ENCODE data around the gene VPS26C.
"Not testable (repeated sequence)": the region's sequence is repeated elsewhere in the genome, so short reads cannot be mapped to it uniquely, and the experiment has no call there.

Gene VPS26C

DNA sequence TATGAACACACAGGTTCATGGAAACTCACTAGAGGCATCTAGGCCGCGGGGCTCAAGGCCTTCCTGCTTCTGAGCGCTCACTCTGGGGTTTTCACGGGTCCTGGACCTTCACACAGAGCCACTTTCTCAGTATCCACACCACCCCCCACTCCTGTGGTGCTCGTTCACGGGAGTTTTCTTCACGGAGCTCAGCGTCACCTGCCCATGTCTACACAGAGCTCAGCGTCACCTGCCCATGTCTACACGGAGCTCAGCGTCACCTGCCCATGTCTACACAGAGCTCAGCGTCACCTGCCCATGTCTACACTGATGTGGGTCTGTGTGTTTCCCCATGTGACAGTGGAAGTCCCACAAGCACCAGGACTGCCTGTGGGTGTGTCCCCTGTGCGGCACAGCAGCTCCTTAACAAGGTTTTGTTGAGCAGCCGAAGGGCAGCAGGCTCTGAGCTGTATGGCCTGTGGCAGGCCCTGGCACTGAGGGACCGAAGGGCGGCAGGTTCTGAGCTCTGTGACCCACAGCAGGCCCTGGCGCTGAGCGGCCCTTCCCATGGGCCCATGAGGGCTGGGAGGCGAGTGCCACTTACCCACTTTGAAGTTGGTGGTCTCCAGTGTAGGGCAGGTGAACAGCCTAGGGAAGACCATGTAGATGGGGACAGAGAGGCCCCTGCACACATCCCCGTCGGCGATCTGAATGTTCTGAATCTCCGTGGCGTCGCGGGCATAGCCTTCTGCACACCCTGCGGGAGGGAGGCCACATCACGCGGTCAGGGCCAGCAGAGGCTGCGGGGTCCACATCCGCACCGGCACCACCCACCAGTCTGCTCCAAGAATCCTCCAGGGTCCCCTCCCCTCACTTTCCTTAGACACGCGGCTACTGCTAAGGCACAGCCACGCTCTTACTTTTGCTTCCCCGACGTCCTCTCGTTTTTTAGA lies 39.8 kb downstream of the VPS26C start:
- DNase-seq = no peak

DNA sequence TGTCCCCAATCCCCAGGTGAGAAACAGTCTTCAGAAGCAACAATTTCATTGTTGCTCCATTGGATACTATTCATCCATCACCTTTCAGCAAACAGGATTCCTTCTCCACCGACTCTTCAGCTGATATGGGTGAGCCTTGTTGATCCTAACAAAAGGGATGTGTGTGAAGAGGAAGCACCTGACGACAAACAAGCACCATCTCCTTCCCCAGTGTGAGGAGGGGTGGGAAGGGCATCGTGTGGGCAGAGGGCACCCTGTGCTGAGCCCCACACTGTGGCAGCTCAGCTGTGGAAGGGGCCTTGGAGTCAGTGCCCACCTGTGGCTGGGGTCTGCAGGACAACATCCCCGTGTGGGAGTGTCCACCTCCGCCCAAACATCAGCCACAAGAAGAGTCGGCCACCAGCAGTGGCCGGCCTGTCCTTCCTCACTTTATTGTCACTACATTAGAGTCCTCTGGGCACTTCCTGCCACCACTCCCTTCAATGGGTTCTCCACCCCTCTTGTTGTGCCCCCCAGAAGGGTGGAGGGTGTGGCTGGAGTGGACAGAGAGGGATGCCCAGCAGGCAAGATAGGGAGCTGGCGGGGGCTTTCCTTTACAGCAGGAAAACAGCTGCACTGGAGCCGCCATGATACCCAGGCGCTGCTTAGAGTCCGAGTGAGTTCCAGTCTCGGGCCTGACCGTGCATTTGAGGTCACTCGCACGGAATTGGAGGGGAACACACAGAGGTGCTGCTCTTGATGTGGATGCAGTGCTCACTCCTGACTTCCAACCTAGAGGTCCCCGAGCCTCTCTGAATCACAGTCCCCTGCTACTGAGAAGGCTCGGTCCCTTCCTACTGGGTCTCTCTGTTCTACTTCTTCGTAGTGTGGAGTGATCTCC lies 40.9 kb downstream of the VPS26C start:
- DNase-seq = no peak

DNA sequence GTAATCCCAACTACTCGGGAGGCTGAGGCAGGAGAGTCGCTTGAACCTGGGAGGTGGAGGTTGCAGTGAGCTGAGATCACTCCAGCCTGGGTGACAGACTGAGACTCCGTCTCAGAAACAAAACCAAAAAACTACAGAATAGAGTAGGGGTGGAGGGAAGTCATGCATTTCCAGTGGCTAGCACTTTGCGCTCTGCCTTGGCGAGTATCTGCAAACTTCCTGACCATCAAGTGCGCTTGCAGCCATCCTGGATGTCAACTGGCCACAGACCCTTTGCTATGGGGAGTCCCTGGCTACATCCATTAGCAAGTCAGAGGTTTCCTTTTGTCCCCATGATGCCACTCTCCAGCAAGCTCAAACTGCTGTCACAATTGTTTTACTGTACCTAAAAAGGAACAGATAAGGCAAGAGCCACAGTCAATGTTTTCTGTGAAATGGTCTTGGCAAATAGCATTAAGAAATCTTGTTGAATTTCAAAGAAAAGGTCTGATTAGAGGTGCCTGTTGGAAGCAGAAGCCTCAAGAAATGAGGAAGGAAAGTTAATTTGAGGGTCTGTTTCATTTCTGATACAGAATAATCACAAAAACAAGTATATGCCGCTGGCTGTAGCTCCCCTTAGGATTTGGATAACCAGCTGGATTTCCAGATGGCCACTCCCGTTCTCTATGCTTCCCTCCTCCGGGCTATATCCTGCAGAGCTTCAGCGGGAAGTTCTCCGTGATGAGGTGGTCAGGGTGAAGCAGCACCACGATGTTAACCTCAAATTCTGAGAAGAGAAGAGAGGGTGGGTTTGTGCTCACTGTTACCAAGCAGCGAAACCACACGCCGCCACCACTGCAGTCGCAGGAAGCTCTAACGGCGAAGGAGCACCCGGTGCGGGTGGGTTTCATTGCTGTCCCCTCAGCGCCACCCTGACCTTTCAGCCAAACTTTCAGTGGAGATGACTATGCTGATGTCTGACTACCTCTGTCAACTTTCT lies 42.0 kb downstream of the VPS26C start:
- peak in 1 of 4 experiments; percentile 19 for DNase-seq

DNA sequence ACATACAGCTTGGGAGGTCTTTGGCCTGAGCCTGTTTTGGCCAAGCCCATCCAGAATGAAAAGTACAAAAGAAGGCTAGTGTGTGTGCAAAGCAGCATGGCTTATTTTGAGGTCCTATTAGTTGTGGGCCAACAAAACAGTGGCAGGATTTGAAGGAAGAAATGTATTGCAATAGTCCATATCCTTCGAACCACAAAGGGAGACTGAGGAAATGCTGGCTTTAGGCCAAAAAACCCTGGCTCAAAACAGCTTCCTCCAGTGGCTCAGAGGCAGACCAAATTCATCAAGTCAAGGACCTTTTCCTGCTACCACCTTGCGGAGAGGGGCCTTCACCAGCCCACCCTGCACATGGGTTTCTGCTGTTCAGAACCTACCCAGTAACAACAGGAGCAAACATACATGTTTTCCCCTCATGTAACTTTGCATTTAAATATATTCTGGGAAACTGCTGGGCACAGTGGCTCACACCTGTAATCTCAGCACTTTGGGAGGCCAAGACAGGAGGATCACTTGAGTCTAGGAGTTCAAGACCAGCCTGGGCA lies 43.3 kb downstream of the VPS26C start:
- DNase-seq = no peak

DNA sequence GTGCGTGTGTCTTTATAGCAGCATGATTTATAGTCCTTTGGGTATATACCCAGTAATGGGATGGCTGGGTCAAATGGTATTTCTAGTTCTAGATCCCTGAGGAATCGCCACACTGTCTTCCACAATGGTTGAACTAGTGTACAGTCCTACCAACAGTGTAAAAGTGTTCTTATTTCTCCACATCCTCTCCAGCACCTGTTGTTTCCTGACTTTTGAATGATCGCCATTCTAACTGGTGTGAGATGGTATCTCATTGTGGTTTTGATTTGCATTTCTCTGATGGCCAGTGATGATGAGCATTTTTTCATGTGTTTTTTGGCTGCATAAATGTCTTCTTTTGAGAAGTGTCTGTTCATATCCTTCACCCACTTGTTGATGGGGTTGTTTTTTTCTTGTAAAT lies 44.9 kb downstream of the VPS26C start:
- not testable (repeated sequence) for DNase-seq

DNA sequence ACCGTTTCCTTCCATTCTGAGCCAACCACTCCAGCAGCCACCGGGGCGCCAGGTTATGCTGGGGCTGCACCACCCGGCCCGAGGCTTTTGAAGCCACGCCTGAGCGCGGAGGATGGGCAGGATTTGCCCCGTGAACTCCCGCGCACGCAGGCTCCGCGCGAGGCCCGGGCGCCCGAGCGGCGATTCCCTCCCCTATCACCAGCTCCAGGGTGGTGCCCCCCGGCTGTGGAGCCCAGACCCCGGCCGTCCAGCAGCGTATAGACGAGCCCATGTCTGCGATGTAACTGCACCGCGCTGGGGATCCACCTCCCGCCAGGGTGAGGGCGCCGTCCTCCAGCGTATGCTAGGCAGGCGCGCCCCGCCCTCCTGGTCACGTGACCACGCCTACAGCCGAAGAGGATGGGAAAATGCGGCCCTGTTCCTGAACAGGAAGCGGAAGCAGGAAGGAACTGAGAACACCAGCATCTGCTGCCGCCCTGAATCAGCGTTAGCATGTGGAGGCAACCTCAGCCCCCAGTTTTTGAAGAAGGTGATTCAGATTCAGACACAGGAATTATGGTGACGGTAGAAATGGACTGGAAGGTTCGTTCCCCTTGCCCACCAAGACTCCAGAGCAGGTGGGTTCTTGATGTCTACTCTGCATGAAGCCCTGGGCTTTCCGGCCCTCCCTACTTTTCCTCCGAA lies 46.0 kb downstream of the VPS26C start:
- peak; percentile 82 to 90 (median 86) for DNase-seq

DNA sequence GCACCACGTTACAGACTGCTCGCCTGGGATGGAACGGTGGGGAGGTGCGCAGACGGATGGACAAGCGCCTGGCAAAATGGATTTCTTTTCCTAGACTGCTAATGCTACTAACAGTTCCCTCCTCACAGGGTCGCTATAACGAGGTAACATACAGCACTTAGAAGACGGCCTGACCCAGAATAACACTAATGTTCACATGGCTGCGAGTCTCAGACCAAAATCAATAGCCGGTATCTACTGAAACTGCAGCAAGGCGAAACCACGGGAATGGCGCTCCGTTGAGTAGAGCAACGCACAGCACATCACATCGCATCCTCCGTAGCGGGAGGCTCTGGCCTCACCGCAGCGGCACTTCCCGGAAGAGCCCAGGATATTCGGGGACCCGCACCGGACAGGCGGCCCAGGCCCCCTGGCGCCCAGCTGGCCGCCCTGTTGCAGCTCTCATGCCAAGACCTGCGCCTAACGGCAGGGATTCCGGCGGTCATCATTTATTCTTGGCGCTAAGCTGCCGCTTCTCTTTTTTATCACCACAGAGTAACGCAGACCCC lies 46.6 kb downstream of the VPS26C start:
- no peak for DNase-seq

DNA sequence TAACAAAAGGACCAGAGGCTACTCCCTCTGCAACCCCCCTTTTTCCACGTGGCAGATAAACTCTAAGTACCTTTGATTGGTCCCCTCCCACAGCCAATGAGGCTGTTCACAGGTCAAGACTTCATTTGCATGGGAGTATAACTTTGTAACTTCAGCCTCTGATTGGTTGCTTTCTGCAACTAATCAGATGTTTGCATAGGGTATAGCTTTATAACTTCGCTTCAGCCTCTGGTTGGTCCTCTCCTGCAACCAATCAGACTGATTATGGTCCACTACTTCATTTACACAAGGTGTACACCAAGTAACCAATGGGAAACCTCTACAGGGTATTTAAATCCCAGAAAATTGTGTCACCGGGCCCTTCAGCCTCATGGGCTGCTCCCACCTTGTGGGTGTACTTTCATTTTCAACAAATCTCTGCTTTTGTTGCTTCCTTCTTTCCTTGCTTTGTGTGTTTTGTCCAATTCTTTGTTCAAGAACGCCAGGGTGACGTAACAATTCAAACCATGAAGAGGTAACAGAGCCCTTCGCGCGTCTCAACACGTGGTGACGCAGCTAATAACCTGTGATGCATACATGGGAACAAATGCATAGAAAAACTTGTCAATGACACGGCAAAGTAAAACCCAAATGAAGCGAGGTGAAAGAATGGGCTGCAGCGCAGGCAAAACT lies 47.2 kb downstream of the VPS26C start:
- DNase-seq = no peak

DNA sequence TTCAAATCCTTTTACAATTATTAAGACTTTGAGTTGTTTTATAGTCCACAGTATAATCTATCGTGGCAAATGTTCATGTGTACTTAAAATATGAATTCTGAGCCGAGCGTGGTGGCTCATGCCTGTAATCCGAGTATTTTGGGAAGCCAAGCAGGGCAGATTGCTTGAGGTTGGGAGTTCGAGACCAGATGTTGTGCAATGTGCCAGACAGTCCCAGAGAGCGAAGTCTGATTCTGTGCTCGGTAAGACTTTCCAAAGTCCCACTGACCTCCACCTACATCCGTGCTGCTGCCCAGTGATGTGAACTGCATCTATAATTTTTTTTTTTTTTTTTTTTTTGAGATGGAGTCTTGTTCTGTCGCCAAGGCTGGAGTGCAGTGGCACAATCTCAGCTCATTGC lies 52.2 kb downstream of the VPS26C start:
- no peak for DNase-seq

DNA sequence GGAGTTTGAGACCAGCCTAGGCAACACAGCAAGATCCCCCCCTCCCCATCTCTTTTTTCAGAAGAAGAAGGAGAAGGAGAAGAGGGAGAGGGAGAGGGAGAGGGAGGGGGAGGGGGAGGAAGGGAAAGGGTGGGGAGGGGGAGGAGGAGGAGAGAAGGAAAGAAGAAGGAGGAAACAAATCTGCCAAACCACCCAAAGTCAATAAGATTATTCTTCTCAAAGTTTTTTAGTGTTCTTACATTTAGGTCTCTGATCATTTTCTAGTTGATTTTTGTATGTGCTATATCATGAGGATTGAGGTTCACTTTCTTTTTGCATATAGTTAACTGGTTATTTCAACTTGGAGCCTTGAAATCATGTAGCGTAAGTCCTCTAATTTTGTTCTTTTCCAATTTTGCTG lies 56.3 kb downstream of the VPS26C start:
- DNase-seq = no peak

DNA sequence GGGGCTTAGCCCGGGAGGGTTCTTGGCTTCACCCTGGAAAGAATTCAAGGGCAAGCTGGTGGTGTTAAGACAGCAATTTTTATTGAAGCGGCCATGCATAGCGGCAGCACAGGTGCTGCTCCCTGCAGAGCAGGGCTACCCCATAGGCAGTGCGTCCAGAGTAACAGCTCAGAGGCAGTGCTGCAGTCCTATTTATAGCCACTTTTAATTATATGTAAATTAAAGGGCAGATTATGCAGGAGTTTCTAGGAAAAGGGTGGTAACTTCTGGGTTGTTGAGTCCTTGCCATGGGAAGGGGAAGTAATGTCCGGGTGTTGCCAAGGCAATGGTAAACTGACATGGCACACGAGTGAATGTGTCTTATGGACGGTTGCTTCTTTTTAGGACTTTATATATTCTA lies 57.0 kb downstream of the VPS26C start:
- no peak for DNase-seq

DNA sequence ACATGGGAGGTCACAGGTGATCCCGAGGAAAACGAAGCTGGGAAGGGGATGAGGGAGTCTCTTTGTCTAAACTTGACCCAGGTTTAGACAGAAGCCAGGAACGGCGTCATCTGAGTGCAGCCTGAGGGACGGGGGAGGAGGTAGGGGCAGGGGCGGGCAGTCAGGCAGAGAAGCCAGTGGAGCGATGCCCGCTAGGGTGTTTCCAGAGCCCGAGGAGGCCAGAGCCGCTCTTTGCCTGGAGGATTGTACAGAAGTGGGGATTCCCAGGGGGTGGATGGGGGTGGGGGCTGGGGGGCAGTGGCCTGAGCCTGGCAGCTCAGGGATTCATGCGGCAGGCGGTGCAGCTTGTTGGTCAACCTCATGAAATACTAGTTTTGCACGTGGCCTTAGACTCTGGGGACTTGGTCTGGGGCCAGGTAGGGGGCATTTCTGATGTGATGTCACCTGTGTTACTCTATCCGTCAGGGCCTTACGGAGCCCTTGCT lies 58.4 kb downstream of the VPS26C start:
- no peak for DNase-seq

DNA sequence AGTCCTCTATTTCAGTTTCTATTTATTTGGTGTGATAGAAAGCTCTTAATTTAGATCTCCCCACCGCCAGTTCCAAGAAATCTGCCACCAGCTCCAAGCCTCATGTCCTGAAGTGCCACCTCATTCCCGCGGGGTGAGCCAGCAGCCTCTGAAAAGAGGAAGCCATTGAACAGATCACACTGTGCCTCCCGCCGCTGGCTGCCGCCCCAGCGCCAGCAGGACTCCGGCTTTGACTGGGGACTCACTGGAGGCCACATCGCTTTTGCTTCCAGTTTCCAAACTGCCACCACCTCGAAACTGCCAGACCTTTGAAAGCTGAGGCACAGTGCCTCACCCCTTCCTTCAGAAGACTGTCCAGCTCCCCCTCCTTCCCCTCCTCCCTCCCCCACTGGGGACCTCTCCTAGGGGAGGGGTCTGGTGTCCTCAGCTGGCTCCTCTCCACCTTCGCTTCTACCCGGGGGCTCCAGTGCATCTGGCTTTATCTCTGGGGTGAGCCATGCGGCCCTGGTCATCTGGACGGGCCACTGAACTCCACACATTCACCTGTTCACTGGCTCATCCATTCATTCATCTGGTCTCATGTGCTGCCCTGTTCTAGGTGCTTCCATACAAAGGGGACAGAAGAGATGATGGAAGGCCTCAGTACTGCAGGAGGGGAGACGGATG lies 58.9 kb downstream of the VPS26C start:
- DNase-seq = no peak

DNA sequence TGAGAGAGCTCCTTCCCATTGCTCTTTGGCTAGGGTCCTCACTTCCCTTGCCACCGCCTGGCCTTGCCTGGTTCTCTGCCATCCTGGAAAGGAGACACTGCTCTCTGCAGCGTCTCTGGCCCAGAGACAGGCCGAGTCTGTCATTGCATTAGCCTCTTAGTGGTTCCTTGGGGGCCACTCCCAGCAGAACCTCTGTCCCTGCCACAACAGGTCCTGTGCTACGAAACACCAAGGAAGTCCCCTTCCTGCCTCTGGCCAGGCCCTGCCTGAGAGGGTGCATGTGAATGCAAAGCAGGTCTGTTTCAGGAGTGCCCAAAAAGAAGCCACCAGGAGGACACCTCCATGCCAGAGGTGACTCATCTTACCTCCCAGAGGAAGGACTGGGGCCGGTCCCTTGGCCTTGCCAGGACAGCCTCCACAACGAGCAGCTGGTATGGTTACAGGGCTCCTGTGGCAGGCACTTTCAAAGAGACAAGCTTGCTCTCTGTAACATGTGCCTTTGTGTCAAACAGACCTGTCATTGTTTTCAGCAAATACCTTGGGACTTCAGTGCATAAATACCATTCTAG lies 59.6 kb downstream of the VPS26C start:
- no peak for DNase-seq

DNA sequence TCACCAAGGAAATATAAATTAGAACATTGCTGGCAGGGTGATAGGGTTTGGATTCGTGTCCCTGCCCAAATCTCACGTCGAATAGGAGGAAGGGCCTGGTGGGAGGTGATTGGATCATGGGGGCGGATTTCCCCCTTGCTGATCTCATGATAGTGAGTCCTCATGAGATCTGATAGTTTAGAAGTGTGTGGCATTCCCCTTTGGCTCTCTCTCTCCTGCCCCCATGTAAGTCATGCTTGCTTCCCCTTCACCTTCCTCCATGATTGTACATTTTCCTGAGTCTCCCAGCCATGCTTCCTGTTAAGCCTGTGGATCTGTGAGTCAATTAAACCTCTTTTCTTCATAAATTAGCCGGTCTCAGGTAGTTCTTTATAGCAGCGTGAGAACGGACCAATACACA lies 60.6 kb downstream of the VPS26C start:
- DNase-seq = no peak

DNA sequence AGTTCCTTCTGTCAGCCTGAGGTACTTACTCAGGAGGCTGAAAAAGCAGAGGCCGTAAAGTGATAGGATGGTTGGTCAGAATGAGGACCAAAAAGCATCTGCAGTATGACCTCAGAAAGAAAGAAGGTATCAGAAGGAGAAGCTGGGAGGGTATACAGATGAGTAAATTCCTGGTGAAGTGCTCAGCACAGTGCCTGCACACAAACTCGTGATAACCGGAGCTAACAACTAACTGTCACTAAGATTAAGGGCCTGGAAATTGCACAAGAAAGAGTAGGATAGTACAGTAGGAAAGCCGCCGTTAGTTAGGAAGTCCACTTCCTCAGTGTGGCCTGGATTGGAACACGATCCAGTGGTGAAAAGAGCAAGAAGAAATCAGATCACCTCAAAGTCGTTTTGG lies 62.6 kb downstream of the VPS26C start:
- no peak for DNase-seq

DNA sequence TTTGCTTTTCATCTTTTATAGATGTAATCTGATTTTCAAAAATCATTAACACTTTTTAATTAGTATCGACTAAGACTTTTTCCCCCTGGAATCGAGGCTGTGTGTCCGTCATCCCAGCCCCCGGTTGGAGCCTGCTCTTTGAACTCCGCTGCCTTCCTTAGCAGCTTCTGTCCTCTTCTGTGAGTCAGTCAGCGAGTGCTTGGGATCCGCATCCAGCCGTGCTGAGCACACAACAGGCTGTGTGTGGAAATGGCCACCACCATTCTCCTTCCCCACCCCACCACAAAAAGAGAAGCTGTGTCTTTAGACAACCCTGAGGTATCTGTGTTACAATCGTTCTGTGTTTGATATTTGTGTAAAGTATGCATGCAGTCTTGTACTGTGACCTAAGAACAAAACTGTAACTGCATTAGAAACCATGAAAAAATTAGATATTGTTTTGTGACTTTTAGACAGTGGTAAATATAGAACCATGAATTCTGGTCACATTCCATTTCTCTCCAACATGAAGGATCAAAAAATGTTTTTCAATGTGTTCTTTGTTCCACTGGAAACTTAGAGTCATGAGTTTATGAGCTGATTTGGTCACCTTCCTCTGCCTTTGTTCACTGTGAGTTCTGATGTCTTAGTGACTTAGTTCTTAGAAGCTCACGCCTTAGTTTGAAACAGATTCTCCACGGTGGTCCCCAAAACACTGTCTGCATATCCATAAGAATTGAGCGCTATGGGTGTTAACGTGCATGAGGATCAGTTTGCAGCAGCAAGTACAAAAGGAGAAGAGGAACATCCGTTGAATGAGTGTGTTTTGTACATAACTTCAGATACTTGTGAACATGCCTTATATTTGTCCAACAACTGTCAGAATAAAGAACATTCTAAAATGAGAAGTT lies 64.7 kb downstream of the VPS26C start:
- DNase-seq = no peak

DNA sequence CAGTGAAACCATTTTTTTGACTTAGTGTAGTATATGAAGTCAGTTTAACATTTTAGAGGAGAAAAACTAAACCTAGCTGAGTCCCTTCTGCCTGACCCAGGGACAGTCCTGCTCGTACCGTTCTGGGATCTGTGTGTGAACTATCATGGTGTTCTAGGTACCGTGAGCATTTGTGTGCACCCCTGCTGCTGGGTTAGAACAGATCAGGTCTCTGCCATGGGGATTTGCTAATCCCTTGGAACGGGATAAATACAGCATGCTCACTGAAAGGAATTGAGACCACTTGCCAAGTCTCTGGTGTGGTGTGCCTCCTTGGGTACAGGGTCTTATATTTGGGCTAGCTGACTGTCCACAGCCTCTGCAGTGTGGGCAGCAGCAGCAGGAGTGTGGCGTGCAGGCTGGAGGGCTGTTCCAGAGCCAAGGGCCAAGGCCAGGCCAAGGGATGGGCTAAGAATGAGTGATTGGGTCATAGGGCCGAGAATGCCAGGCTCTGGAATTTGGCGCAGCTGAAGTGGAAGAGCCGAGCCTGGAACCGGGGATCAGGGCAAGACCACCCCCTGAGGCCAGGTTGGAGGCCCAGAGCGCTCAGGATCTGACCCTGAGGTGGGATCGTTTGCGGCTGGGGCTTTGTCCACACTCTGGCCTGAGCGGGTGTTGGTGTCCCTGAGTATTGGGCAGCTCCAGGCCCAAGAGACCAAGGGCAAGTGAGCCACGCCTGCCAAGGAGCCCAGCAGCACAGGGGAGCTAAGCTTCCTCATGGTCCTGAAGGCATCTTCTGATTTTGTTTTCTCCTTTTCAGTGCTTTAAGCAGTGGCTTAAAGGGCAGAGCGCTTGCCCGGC lies 66.3 kb downstream of the VPS26C start:
- DNase-seq = no peak
